Right lung (tissue), 5 donors: ENCODE results near the gene ACTN4. TPM values are rescaled to one million over a fixed set of nuclear protein-coding genes. Genes with fewer than 3 reads are reported as not detected.

Experiments used
- DNase-seq, 2 donors: peaks; one replicate each; pipeline ENCODE4 v3.0.0-alpha.2; 2013
- polyA plus RNA-seq, 5 donors: library from polyadenylated mRNA; unstranded; fragments of 120-200 nt; gene quantifications; one replicate each; pipeline versions ENCODE4 v1.2.1 to v1.2.3, GENCODE V29; 2013; ENCODE audit warnings: inconsistent platforms in 1 of 5, low replicate concordance in 1 of 5; ENCODE audit not compliant: insufficient read length in 5 of 5, insufficient read depth in 1 of 5

Gene ACTN4
- polyA plus RNA-seq, 5 donors, result 331 to 403 (median 384) TPM

DNA sequence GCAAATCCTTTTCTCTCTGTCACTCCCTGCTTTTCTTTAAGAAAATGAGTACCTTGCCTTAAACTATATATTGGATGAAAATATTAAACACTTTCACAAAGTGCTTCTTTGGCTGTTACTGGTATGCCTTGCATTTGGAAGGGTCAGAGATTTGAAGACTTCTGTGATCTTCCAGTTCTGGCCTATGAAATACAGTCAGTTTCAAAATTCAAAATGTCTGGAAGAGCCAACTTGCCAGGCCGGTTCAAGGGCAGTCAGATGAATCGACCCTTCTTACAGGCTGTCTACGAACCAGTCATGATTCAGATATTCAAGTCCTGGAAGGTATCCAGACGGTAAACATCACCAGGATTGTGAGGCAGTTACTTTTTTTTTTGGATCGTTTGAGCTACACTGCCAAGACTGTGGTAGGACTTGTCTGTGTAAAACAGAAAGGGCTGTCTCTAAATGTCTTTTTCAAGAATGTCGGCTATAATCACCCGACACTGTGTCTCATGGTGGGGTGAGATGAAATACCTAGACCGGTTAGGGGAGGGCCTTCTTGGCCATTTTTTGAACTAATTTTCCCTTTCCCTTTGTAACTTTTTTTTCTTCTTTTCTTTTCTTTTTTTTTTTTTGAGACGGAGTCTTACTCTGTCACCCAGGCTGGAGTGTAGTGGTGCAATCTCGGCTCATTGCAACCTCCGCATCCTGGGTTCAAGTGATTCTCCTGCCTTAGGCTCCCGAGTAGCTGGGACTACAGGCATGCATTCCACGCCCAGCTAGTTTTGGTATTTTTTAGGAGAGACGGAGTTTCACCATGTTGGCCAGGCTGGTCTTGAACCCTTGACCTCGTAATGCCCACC lies 11.2 kb downstream of the ACTN4 start:
- DNase-seq, result peak; percentile 85 to 87

DNA sequence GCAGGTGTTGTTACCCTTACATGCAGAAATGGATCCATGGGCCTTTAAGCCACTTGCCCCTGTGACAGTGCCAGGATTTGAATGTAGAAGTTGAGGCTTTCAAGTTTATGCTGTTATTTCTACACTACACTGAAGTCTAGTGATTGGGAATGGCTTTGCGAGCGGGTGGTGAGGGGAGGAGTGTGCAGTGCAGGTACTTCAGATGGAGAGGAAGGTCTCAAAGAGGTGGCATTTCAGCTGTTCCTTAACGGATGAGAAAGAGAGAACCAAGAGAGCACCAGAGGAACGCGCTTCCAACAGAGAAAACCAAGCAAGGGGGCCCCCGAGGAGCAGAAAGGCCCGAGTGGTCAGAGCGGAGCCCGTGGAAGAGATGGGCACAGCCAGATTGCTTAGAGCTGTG lies 13.3 kb downstream of the ACTN4 start:
- DNase-seq, result no peak

DNA sequence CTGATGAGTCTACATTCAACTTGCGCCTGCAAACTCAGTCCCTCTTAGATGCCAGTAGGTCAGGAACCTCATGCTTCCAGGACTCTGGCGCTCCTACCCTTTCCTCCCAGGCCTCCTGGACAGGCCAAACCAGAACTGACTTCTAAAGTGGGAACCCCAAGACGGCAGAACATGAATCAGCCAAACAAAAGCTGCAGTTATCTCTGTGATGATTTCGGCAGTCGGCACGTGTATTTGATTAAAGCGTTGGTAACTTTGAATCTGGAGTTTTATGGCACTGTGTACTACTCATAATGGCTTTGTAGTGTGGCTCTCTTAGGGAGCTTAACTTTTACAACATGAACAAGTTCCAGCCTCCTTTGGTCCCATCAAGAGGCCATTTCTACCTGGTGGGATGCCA lies 13.7 kb downstream of the ACTN4 start:
- no peak for DNase-seq

DNA sequence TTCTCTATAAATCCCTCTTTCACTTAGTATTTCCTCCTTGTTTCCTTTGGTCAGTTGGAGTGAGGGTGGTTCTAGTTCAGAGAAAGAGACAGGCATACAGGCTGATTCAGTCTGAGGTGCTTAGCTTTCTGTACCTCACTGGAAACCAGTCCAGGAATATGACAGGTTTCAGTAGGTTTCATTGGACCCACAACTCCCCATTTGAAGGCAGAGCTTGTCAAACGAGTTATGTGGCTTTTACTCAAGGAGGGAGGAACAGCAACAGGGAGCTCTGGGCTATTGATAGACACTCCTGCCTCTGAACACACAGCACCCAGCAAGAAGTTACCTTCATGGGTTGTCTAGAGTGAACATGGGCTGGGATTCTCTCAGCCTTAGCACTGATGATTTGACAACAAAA lies 14.5 kb downstream of the ACTN4 start:
- DNase-seq, result no peak

DNA sequence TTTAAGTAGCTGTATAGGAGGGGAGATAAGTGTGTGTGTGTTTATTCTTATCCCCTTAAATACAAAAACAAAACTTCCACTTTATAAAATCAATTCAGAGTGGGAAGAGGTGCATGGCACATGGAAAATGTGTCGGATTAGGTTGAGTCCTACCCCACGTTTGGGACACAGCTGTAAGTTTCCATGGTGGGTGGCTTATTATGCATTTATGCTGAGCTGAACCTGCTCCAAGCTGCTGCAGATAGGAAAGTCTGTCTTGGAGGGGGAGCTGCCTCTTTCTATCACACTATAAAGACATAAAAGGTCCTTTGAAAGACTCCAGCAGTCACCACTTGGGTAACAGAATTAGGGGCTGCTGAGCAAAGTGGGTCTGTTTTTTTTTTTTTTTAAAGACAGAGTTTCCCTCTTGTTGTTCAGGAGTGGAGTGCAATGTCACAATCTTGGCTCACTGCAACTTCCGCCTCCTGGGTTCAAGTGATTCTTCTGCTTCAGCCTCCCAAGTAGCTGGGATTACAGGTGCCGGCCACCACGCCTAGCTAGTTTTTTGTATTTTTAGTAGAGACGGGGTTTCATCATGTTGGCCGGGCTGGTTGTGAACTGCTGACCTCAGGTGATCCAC lies 15.2 kb downstream of the ACTN4 start:
- no peak for DNase-seq

DNA sequence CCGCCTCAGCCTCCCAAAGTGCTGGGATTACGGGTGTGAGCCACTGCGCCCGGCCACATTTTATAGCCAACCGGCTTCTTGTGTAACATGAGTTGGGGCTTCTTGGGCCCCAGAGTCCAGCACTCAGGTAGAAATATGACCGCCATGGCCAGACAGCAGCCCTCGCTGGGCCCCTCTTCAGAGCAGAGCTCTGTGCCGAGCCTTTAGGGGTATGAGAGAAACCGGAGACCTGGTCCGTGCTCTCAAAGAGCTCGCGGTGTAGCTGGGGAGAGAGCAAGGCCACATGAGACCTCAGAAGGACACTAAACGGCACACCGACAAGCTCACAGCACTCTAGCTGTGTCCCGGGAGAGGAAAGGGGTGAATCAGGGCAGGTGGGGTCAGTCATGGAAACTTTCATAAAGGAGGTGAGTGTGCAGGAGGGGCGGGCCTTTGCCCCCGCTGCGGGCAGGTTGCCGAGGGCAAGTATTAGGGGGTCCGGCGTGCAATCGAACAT lies 15.8 kb downstream of the ACTN4 start:
- no peak for DNase-seq

DNA sequence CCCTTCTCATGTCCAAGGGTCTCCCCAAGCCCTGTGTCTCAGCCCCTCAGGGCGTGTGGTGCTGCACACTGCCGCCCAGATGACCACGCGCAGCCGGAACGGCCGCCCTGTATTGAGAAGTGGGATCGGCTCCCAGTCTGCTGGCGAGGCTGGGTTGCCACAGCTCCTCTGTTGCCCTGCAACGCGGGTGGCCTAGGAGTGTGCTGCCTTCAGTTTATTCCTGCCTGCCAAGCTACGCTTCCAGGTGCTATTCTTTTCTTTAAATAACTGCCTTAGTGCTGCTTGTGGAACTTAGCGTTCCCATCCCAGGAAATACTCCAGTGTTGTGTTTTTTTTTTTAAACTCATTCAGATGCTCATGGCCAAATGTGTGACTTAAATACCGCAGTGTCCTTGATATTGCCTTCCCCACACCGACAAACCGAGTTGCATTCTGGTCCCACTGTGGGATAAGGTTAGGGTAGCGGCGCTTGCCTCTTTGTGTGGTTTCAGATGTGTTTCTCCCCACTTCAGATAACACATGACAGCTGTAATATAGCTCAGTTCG lies 16.6 kb downstream of the ACTN4 start:
- DNase-seq, result no peak

DNA sequence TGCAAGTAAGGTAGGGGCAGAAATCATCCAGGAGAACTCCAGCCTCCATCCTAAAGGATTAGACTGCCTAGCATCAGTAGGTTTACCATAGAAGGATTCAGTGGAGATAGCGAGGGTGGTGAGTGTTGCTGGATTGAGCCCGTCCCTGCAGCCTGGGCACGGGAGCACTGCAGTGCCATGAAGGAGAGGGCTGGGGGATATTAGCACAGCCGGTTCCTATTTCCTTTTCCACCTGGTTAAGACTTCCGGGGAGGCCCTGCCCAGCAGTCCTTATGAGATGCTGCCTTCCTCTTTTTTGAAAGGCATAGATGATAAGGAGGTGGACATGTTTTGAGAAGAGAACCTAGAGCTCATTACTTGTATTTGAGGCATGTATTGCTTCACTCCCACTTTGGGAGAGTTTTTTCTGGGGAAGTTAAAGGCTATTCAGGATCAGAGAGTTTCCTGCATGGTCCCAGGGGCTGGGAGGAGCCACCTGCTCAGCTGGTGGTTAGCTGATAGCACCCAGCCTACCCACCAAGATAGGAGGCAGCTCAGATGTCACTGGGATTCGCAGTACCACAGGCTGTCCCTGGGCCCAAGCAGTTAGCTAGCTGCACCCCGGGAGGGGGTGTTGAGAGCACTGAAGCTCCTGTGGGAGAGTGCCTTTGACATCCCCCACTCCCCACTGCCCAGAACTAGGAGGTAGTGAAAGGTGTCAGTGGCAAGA lies 17.2 kb downstream of the ACTN4 start:
- DNase-seq, result no peak

DNA sequence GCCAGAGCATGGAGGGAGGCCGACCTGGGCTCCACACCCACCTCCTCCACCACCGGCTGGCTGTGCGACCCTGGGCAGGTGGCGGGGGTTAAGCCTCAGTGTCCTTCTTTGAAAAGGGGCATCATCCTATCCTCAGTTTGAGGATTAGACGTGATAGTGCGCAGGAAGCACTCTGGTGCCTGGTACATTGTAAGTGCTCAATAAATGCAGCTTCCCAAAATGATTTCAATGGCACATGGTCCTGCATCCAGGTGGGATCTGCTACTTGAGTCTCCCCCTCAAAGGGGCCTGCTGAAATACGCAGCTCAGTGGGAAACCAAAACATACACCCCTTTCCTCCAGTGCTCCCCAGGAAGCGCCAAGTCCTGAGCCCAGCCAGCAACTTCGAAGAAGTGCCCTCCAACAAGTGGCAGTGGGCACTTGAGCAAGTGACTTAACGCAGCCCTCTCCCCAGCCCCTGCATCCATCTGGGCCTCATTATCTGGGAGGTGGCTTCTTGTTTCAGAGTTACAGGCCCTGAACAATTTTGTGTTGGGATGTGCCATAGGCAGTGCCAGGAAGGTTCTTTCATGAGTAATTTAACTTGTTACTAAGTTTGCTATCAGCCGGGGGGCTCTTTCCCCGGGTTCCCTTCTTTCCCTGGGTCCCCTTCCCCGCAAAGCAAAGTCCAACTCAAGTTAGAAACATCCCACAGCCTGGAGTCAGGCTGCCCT lies 17.9 kb downstream of the ACTN4 start:
- DNase-seq, result no peak

DNA sequence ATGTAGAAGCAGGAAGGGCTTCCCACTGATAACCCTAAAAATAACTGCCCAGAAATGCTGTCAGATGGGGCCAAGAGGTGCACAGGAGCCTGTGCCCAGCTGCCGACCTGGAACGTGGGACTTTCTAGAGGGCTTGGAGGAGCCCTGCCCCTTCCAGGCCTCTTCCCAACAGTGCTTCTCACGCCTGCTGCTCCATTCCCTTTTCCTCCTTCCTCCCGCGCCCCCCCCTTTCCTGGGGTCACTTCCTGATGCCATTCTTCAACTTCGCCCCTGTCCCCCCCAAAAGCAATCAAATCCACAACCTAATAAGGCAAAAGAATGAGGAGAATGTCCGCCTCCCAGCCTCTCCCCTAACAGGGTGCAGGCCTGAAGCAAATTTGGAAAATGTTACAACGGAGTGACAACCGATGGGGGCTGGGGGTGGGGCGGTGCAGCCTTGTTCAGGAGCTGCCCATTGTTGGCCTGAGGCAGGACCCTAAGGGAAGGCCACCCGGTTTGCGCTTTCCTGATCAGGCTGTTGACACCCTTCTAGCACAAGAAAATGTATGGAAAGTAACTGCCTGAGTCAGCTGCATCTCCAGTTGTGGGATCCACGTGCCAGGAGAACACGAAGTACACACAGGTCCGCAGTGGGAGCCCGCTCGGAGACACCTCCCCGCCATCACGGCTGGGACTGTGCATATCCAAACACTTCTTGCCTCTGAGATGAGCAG lies 18.7 kb downstream of the ACTN4 start:
- DNase-seq, result no peak

DNA sequence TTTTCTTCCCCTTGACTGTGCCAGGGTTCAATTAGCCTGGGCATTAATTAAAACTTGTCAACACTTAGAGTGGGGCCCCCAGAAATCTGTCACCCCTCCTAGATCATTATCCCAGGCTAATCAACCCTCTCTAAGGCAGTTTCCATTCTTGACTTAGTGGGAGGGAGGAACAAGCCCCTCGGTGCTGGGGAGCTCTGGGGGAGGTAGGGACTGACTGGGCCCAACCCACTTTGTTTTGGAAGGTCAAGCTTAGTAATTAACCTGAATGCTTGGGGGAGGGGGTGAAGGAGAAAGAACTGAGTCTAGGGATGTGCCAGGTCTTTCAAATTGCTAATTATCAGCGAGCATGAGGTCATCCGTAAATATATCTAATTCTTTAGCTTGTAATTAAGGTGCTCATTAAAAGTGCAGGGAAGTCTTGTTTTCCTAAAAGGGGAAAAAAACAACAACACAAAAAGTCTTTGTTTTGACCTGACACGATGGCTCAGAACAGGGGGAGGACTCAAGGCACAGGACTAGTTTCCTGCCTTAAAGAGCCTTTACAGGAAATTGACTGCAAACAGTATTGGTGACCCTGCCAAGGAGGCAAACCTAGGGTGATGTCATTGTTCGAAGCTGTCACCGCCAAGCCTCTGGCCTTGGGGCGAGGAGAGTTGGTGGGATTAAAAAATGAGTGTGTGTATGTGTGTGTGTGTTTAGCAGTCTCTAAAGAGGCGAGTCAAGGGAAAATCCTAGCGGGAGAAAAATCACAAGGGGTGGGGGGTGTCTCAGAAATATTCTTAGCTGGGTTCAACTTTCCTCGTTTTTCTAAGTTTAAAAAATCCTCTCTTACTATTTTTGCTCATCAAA lies 19.4 kb downstream of the ACTN4 start:
- no peak for DNase-seq

DNA sequence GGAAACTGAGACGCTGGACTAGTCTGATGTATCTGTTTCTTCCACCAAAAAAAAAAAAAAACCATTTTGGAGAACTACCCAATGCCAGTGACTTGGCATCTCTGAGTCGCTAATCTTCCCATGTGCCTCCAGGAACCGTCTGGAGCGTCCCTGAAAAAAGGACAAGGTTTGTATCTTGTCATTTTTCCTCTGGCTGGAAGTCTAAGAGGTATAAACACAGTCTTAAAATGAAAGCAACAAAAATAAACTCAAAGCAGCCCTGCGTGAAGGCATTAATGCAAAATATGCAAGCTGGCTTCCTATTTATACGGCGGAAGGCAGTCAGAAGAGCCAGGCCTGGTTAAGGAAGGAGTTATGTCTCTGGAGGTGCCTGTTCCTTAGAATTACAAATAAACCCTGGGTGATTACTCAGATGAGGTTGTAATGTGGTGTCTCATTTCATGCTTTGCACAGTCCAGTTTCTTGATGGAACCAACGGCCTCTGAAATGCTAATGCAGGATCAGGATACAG lies 20.3 kb downstream of the ACTN4 start:
- no peak for DNase-seq

DNA sequence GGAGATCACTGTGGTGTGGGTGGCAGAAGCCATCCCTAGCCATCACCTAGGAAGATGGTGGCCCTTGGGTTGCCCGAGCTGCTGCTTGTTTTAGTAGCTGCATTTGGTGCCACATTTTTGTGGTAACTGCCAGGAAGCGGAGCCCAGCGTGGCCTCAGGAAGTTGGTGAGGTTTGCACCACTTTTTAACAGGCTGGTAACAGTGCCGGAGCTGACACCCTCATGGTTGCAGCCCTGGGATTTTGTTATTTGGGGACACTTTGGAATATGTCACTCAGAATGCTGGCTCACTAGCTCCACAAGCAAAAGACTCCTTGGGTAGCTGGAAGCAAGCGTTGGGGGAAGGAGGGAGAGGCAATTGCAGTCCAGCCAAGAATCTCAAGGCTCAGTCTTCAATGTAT lies 22.1 kb downstream of the ACTN4 start:
- DNase-seq, result no peak

DNA sequence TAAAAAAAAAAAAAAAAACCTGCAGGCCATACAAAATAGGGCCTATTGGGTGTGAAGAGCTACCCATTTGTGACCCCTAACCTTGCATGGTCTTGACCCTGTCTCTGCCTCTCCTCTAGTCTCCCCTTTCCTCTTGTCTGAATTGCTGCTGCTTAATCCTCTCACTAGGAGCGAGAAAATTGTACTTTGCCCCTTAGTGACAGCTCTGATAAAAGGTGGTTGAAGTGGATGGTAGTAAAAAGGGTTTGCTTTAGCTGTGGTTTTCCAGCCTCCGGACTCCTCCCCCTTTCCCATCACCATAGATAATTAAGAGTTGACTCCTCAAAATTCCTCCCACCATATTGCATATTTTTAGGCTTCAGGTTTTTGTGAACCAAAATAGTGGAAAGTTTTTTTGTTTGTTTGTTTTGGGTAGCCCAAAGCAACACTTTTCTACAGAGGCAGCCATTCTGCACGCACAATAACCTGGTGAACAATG lies 23.5 kb downstream of the ACTN4 start:
- no peak for DNase-seq

DNA sequence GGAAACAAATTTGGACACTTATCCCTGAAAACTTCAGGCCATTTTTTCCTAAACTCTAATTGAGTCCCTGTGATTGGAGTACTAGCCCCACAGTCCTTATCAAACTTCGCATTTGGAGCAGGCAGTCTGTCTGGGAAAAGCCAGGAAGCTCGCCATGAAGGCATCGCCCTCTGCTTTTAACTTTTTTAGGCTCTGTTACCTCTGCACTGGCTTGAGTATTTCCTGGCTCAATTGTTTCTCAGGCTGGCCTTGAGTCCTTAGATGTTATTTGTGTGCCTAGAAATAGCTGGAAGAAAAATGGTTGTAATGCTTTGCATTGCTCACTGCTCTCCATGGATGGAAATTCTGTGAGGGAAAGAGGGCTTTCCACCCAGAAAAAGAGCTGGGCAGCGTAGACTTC lies 24.2 kb downstream of the ACTN4 start:
- no peak for DNase-seq

DNA sequence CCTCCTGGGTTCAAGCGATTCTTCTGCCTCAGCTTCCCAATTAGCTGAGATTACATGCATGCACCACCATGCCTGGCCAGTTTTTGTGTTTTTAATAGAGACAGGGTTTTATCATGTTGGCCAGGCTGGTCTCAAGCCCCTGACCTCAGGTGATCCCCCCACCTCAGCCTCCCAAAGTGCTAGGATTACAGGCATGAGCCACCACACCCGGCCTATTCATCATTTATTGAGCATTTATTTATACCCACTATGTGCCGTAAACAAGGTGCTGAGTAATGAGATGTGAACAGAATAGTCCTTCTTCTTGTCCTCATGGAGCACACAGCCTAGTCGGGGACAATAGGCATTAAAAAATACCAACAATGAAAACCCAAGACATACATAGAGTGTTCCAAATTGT lies 25.6 kb downstream of the ACTN4 start:
- DNase-seq, result no peak

DNA sequence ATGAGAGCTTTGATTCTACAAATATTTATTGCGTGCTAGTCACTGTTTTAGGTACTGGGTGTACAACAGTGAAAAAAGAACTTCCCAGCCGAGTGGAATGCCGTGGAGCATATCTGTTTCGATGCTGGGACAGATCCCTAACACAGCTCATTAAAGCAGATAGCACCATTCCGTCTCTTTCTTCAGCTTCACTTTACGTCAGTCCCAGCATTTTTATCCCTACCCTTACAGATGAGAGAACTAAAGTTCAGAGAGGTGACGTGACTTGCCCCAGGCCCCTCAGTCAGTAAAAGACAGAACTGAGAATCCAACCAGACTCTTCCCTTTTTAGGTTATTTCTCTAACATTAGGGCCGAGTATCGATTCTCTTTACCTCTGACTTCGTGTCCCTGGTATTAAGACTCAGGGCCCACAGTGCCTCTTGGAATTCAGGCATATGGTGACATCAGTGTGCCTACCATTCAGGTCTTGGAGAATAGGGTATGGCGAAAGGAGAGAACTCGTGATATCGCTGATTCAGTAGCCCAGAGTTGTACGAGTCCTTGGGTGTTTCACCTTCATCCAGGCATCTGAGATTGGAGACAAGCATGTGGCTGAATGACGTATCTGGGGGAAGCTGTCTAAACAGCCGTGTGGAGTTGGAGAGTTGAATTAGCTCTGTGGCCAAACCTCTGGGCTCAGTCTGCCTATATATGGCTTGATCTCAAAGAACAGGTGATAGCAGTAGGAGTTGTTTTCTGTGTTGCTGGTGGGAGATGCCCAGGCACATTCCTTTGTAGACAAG lies 27.1 kb downstream of the ACTN4 start:
- no peak for DNase-seq

DNA sequence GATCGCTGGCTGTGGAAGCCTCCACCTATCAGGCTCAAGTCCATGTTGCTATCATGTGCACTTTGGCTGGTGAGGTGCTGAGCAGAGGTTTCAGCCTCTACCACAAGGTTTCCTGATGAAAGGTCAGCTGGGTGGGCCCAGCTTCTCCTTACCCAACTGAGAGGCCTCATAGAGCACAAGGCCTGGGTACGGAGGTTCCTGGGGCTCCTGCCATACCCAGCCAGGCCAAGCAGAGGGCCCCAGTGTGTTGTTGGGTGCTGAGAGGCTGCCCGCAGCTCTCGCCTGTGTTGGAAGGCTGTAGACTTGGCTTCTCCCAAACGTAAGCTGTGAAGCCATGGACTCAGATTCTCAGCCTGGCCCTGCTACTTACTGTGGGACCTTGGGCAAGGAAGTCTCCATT lies 28.2 kb downstream of the ACTN4 start:
- no peak for DNase-seq
